NT2/D1 (cell line): ENCODE data around the gene DCX.

Experiments
- SUZ12 ChIP-seq: IDR thresholded peaks from 2 replicates; pipeline ENCODE4 v1.6.1; 2011; ENCODE audit not compliant: insufficient read length, insufficient read depth; ENCODE audit errors: extremely low read depth
- YY1 ChIP-seq: IDR thresholded peaks from 2 replicates; pipeline ENCODE4 v1.6.1; 2011; ENCODE audit not compliant: insufficient read length, insufficient read depth
- ZNF274 ChIP-seq: IDR thresholded peaks from 2 replicates; pipeline ENCODE4 v1.6.1; 2011; ENCODE audit warnings: mild to moderate bottlenecking, low read depth, low read length

- TF ChIP-seq ZNF274 (no peak), SUZ12 (no peak), YY1 (no peak)
Observed at GRCh38 chrX:111352424-111352823, 59.6 kb downstream of the DCX start.
